GM12878 (cell line): ENCODE measurements around the gene ARHGAP15. TPM values are rescaled to one million over a fixed set of nuclear protein-coding genes. Genes with fewer than 3 reads are reported as not detected.

Source experiments
- ATAC-seq: fragments of 200-7000 bp; cut with Tn5 transposase; 3 replicates; pipeline ENCODE4 v1.9.1; 2020; ENCODE audit warnings: mild to moderate bottlenecking, moderate library complexity
- BruUV-seq: library from RNA; stranded (reverse); fragments of 400-500 nt; replicated peaks from 2 replicates; lab custom pipeline; 2021; lab: Mats Ljungman, UMichigan
- CTCF ChIA-PET: fragments of 300-600 bp; sonication (Branson Sonifier 250); formaldehyde crosslinking; extraction: SDS; loops from one replicate; lab custom pipeline; 2021; ENCODE audit warnings: inconsistent platforms; lab: Yijun Ruan, JAX
- POLR2A ChIA-PET: fragments of 350-600 bp; formaldehyde crosslinking; extraction: SDS; loops from one replicate; lab custom pipeline; 2021; ENCODE audit warnings: inconsistent platforms; lab: Charles Lee
- RAD21 ChIA-PET: fragments of 300-600 bp; sonication (Branson Sonifier 250); formaldehyde crosslinking; loops from one replicate; lab custom pipeline; 2023; ENCODE audit warnings: antibody characterized with exemption; ENCODE audit not compliant: unreplicated experiment; lab: Charles Lee
- SMC1A ChIA-PET: fragments of 300-600 bp; sonication (Branson Sonifier 250); formaldehyde crosslinking; loops from one replicate; lab custom pipeline; 2023; ENCODE audit not compliant: unreplicated experiment, uncharacterized antibody; lab: Charles Lee
- DNase-seq: peaks from one replicate; pipeline ENCODE4 v3.0.0-alpha.2; 2011; ENCODE audit warnings: low read depth, low spot score
- FAIRE-seq: peaks from 3 replicates; lab custom pipeline; 2011; peaks lifted over from hg19 to GRCh38; lab: Jason Lieb, UNC
- H2AFZ ChIP-seq: 2 replicates; pipeline ENCODE4 v1.6.0; 2011; ENCODE audit warnings: low read depth, low read length, control low read depth; ENCODE audit not compliant: control insufficient read depth
- H3K27ac ChIP-seq: 2 replicates; pipeline ENCODE4 v1.5.1; 2011; ENCODE audit warnings: control low read depth; ENCODE audit not compliant: control insufficient read depth, insufficient read depth
- H3K27me3 ChIP-seq, 2 experiments: replicated peaks in 1 of 2; 2 replicates each; pipeline versions ENCODE4 v1.6.0 to v1.6.1; 2011; ENCODE audit warnings: low read length in 1 of 2; ENCODE audit not compliant: control insufficient read depth in 2 of 2, insufficient read depth in 2 of 2
- H3K36me3 ChIP-seq, 2 experiments: 2 replicates each; pipeline ENCODE4 v1.5.1; 2011; ENCODE audit warnings: low read length in 1 of 2; ENCODE audit not compliant: control insufficient read depth in 2 of 2, insufficient read depth in 2 of 2
- H3K4me1 ChIP-seq: 2 replicates; pipeline ENCODE4 v1.6.1; 2011; ENCODE audit warnings: mild to moderate bottlenecking, low read length, moderate library complexity, mixed read lengths; ENCODE audit not compliant: control insufficient read depth, insufficient read depth
- H3K4me2 ChIP-seq: 2 replicates; pipeline ENCODE4 v1.6.0; 2011; ENCODE audit warnings: control low read depth; ENCODE audit not compliant: control insufficient read depth, insufficient read depth
- H3K4me3 ChIP-seq: fragments of 200-600 bp; sonication (generic); 2 replicates; pipeline ENCODE4 v1.5.1; 2016
- H3K79me2 ChIP-seq: 2 replicates; pipeline ENCODE4 v1.6.0; 2011; ENCODE audit warnings: low read length; ENCODE audit not compliant: control insufficient read depth, insufficient read depth
- H3K9ac ChIP-seq: 2 replicates; pipeline ENCODE4 v1.8.0; 2011; ENCODE audit warnings: low read length, control low read depth, mixed read lengths; ENCODE audit not compliant: control insufficient read depth, insufficient read depth
- H3K9me3 ChIP-seq: replicated peaks from 3 replicates; pipeline ENCODE4 v1.5.1; 2011; ENCODE audit warnings: mild to moderate bottlenecking, low read length; ENCODE audit not compliant: control insufficient read depth, insufficient read depth
- H4K20me1 ChIP-seq: 2 replicates; pipeline ENCODE4 v1.6.0; 2011; ENCODE audit not compliant: control insufficient read depth, insufficient read depth
- E2F4 ChIP-seq: IDR thresholded peaks from 2 replicates; pipeline ENCODE4 v1.6.1; 2012; ENCODE audit warnings: low read depth, low read length, improper control_type of control experiment
- EP300 ChIP-seq, 2 experiments: fragments of 150-350 bp in 1 of 2; IDR thresholded peaks; 2 replicates each; pipeline ENCODE4 v1.6.1; 2011 to 2012; ENCODE audit warnings: low read depth in 2 of 2, low read length in 2 of 2, borderline replicate concordance in 1 of 2, improper control_type of control experiment in 1 of 2, inconsistent platforms in 1 of 2; ENCODE audit not compliant: control insufficient read depth in 1 of 2
- ETV6 ChIP-seq, 2 experiments: fragments of 450-650 bp in 1 of 2; IDR thresholded peaks in 1 of 2; conservative IDR thresholded peaks in 1 of 2; 2 replicates each; pipeline ENCODE4 v1.6.1; 2014; ENCODE audit warnings: antibody characterized with exemption in 1 of 2, borderline replicate concordance in 1 of 2, low read depth in 1 of 2, mild to moderate bottlenecking in 1 of 2, moderate library complexity in 1 of 2
- FOS ChIP-seq: IDR thresholded peaks from 3 replicates; pipeline ENCODE4 v1.6.1; 2011; ENCODE audit warnings: borderline replicate concordance; ENCODE audit not compliant: insufficient read length; ENCODE audit errors: extremely low read depth
- GABPA ChIP-seq: IDR thresholded peaks from 2 replicates; pipeline ENCODE4 v1.6.1; 2014; ENCODE audit warnings: antibody characterized with exemption, low read depth, mild to moderate bottlenecking, inconsistent platforms
- MEF2A ChIP-seq: IDR thresholded peaks from 2 replicates; pipeline ENCODE4 v1.6.1; 2011; ENCODE audit warnings: low read depth, mild to moderate bottlenecking, low read length, moderate library complexity; ENCODE audit not compliant: insufficient read depth
- MTA3 ChIP-seq: IDR thresholded peaks from 2 replicates; pipeline ENCODE4 v1.6.1; 2012; ENCODE audit warnings: low read length, inconsistent platforms, borderline replicate concordance
- MXI1 ChIP-seq: fragments of 150-350 bp; IDR thresholded peaks from 2 replicates; pipeline ENCODE4 v1.6.1; 2011; ENCODE audit warnings: low read depth, mild to moderate bottlenecking, inconsistent platforms, low read length, improper control_type of control experiment
- NFYB ChIP-seq: IDR thresholded peaks from 2 replicates; pipeline ENCODE4 v1.6.1; 2011; ENCODE audit warnings: low read depth, mild to moderate bottlenecking, low read length, improper control_type of control experiment, moderate library complexity; ENCODE audit not compliant: insufficient read depth
- NR2C1 ChIP-seq: fragments of 450-650 bp; IDR thresholded peaks from 2 replicates; pipeline ENCODE4 v1.6.1; 2017; ENCODE audit warnings: antibody characterized with exemption, mild to moderate bottlenecking, moderate library complexity
- PAX8 ChIP-seq: fragments of 450-650 bp; IDR thresholded peaks from 2 replicates; pipeline ENCODE4 v1.6.1; 2017; ENCODE audit warnings: mild to moderate bottlenecking, moderate library complexity
- ZZZ3 ChIP-seq: IDR thresholded peaks from 2 replicates; pipeline ENCODE4 v1.6.1; 2011; ENCODE audit warnings: low read depth; ENCODE audit not compliant: control insufficient read depth, insufficient read length
- WGBS: methylation state at CpG from one replicate; pipeline ENCODE4 v1.1.6; 2016; ENCODE audit warnings: low lambda C conversion rate; ENCODE audit not compliant: insufficient replicate concordance, insufficient coverage; ENCODE audit errors: missing lambda C conversion rate; 5-methylcytosine and 5-hydroxymethylcytosine counted together
- in situ Hi-C: fragments of 300-500 bp; cut with MboI; formaldehyde crosslinking; loops from 9 replicates; pipeline ENCODE4 v1.14.3; 2018; ENCODE audit warnings: mixed read lengths
- intact Hi-C: fragments of 100-400 bp; cut with micrococcal nuclease; formaldehyde crosslinking; loops from one replicate; pipeline ENCODE4 v1.14.2; 2022; ENCODE audit not compliant: unreplicated experiment
- polyA plus RNA-seq, 11 experiments: library from polyadenylated mRNA; depleted of rRNA in 4 of 11; unstranded in 6 of 11; stranded (reverse) in 5 of 11; fragments of >200 nt; fragmentation: Nextera tagmentation in 4 of 11; fragmentation: Illumina TruSeq in 1 of 11; extraction: Ambion mirVana in 4 of 11; extraction: Trizol in 1 of 11; gene quantifications; 1 replicate in 1 of 11; 2 replicates in 10 of 11; pipeline versions ENCODE4 v1.2.1 to v1.2.3, GENCODE V29; 2011 to 2016; ENCODE audit warnings: inconsistent platforms in 2 of 11, missing spikeins in 2 of 11, low read depth in 1 of 11
- total RNA-seq, 4 experiments: library from RNA; depleted of rRNA in 3 of 4; stranded (reverse); fragments of >200 nt in 3 of 4; fragmentation: Illumina TruSeq in 1 of 4; extraction: Trizol in 1 of 4; gene quantifications; 2 replicates each; pipeline versions ENCODE4 v1.2.1 to v1.2.3, GENCODE V29; 2013 to 2021
- TF ChIP-seq, protein P1 (sequence below): fragments of 450-650 bp; IDR thresholded peaks from 2 replicates; pipeline ENCODE4 v1.6.1; 2017; ENCODE audit warnings: antibody characterized with exemption, mild to moderate bottlenecking, moderate library complexity

Gene ARHGAP15
- total and polyA plus RNA-seq, 10 of the 15 experiments (the other 5 are each of a cell fraction or from before 2014, with no cell fraction given) = 38.0 to 92.6 (median 66.7) TPM

GRCh38 chr2:143601828-143602227 is 472.6 kb downstream of the ARHGAP15 start (continued):
- TF ChIP-seq, protein P1, sequence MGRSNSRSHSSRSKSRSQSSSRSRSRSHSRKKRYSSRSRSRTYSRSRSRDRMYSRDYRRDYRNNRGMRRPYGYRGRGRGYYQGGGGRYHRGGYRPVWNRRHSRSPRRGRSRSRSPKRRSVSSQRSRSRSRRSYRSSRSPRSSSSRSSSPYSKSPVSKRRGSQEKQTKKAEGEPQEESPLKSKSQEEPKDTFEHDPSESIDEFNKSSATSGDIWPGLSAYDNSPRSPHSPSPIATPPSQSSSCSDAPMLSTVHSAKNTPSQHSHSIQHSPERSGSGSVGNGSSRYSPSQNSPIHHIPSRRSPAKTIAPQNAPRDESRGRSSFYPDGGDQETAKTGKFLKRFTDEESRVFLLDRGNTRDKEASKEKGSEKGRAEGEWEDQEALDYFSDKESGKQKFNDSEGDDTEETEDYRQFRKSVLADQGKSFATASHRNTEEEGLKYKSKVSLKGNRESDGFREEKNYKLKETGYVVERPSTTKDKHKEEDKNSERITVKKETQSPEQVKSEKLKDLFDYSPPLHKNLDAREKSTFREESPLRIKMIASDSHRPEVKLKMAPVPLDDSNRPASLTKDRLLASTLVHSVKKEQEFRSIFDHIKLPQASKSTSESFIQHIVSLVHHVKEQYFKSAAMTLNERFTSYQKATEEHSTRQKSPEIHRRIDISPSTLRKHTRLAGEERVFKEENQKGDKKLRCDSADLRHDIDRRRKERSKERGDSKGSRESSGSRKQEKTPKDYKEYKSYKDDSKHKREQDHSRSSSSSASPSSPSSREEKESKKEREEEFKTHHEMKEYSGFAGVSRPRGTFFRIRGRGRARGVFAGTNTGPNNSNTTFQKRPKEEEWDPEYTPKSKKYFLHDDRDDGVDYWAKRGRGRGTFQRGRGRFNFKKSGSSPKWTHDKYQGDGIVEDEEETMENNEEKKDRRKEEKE = no peak
- TF ChIP-seq NFYB = no peak
- no peak for TF ChIP-seq MEF2A
- TF ChIP-seq PAX8 = no peak
- TF ChIP-seq FOS = no peak

GRCh38 chr2:143603035-143603655 is 473.9 kb downstream of the ARHGAP15 start:
- POLR2A ChIA-PET = no interaction called here
- 81% methylated on average over 5 of the region's 5 CpGs for WGBS
- intact Hi-C loops (no loop called here), in situ Hi-C loops (no loop called here)
- FAIRE-seq (no peak), DNase-seq (no peak), ATAC-seq (no peak)
- no peak overlapping the region for H3K4me3 ChIP-seq
- H3K9me3 ChIP-seq = no peaks in the 10 kb centered on the region
- no peaks in the 10 kb centered on the region for H3K4me1 ChIP-seq
- RAD21 ChIA-PET = no interaction called here
- H4K20me1 ChIP-seq = no peaks in the 10 kb centered on the region
- H3K36me3 ChIP-seq = no peaks in the 10 kb centered on the region
- H2AFZ ChIP-seq = no peak overlapping the region
- no peak overlapping the region for H3K4me2 ChIP-seq
- H3K27me3 ChIP-seq = no peaks in the 10 kb centered on the region
- no peak overlapping the region for H3K9ac ChIP-seq
- CTCF ChIA-PET = no interaction called here
- H3K27ac ChIP-seq = no peak overlapping the region
- no TSS peak for BruUV-seq
- H3K79me2 ChIP-seq = no peaks in the 10 kb centered on the region
- SMC1A ChIA-PET = interaction anchor here (0.6 kb wide), 1 partner anchor 19 kb away, joined by 3 read pairs; no protein-coding TSS in a partner anchor
- no peak for TF ChIP-seq MTA3
- no peak for TF ChIP-seq NR2C1
- no peak for TF ChIP-seq ETV6 (conservative IDR thresholded peaks at IDR 0.05 in 1 of 2, IDR thresholded peaks at IDR 0.05 in 1 of 2; ENCODE audit: borderline replicate concordance in 1 of 2, low read depth in 1 of 2)
- no peak for TF ChIP-seq EP300 (IDR thresholded peaks at IDR 0.05; ENCODE audit: borderline replicate concordance in 1 of 2, control insufficient read depth in 1 of 2, low read depth in 2 of 2, low read length in 2 of 2)
- TF ChIP-seq GABPA = no peak
- TF ChIP-seq MXI1 = no peak
- no peak for TF ChIP-seq E2F4
- TF ChIP-seq, protein P1 = no peak
- no peak for TF ChIP-seq ZZZ3
